DMS153 treated with DMSO at 0.1 percent for 48 hours (cell line): ENCODE data around the gene PAOX.
"Not testable (repeated sequence)": the region's sequence is repeated elsewhere in the genome, so short reads cannot be mapped to it uniquely, and the experiment has no call there.

Experiments used
- DNase-seq: peaks from one replicate; lab custom pipeline; 2025; ENCODE audit not compliant: unreplicated experiment; lab: John Stamatoyannopoulos, UW

PAOX gene

GRCh38 chr10:133362846-133363245, 16.2 kb upstream of the PAOX start:
- no peak for DNase-seq

GRCh38 chr10:133364645-133365431, 14.2 kb upstream of the PAOX start:
- peak; percentile 84 for DNase-seq

GRCh38 chr10:133365461-133366129, 13.5 kb upstream of the PAOX start:
- peak; percentile 59 for DNase-seq

DNA sequence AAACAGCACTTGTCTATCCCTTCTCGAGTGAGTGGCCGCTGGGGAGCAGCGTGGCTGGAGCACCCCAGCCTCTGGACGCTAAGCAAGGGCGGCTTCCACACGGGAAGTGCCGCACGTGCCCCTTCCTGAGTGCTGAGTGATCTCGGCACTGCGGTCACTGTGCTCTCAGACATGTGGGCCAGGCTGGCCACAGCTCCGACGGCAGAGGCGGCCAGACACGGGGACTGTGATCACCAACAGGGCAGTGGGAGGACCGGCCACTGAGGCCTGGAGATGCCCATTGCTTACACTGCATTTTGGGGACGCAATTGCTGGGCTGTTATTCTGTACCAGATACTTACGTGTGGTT, 13.0 kb upstream of the PAOX start:
- no peak for DNase-seq

DNA sequence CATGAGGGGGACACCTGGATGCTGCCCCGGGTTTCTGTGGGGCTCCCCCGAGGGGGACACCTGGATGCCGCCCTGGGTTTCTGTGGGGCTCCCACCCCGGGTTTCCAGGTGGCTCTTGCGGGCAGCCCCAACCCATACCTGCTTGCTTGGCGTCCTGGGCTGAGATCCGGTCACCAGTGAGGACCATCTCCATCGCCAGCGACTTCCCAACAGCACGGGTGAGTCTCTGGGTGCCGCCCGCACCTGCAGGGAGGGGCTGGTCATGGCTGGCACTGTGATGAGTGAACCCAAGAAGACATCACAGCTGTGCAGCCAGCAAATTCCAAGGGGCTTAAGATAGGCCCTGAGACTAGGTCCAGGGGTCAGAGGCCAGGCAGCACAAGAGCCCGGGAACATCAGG, 12.3 kb upstream of the PAOX start:
- no peak for DNase-seq

DNA sequence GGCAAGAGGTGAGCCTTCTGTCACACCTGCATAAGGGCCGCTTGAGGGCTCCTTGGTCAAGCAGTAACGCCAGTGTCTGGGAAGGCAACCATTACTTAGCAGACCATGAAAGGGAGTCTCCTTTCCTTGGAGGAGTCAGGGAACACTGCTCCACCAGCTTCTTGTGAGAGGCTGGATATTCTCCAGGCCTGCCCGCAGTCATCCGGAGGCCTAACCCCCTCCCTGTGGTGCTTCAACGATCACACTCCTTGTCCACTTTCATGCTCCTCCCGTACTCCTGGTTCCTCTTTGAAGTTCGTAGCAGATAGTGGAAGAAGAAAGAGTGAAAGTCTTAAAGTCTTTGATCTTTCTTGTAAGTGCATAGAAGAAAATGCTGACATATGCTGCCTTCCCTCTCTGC, 11.6 kb upstream of the PAOX start:
- not testable (repeated sequence) for DNase-seq

DNA sequence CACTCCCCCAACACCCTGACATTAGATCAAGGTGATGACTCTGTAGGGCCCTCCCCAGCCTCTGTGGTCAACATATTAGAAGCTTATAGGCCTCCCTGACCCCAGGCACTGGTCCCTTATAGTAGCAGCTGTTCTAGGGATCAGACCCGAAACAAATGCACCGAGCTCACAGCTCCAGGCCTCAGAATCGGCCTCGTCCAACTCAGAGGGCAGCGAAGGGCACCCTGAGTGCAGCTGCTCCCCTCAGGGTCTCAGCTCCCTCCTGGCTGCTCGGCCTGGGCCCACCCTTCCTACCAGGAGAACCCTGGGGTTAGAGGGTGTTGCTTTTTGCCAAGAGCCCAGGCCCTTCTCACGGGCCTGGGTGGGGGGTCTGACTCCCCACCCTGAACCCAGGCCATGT, 10.9 kb upstream of the PAOX start:
- no peak for DNase-seq

- DNase-seq: no peak
Measured at GRCh38 chr10:133370030-133370786, 8.9 kb upstream of the PAOX start.

DNA sequence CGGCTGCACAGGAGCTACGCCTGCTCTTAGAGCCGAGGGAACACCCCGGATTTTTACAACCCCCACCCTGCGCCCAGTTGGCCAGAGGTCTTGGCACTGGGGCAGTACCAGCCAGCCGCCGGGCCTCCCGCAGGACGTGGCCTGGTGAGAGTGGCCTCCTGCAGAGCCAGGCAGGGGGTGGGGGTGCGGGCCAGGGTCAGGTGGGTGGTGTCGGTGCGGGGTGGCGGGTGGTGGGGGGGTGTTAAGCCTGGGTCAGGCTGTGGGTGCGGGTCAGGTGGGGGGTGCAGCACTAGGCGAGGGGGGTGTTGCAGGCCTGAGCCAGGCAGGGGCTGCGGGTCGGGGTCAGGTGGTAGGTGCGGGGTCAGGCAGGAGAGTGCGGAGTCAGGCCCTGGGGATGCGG, 6.6 kb upstream of the PAOX start:
- no peak for DNase-seq

DNA sequence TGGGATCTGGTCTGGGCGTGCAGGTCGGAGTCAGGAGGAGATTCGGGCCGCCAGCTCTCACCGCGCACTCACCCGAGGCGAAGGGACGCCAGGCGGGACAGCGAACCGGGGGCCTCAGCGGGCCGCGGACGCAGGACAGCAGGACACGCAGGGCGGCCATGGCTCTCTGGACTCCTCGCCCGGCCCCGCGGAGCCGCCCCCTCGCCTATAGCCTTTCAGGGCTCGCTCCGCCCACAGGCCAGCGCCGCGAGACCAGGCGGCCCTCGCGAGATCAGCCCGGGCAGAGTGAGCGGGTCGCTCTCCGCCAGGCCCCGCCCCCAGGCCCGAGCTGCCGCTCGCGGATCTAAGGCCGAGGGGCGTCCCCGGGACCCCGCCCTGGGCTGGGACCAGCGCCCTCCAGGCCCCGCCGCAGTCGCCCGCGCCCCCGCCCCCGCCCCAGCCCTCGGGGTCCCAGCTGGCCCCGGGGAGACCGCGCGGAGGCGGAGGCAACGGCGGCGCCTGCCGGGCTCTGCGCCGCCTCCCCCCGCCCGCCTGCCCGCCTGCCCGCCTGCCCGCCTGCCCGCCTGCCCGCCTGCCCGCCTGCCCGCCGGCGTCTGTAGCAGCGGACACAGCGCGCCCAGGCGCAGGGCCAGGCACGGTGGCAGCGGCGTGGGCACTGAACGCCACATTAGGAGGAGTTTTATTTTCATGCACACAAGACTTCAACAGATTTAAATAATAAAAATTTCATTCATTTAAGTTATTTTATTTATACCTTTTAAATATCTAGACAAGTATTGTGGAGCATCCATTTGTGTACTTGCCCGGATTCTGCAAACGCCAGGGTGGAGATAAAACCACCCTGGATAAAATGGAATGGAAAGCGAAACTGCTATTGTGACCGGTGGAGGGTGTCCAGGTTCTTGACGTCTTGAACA, 5.6 kb upstream of the PAOX start, which contains the start of gene ECHS1:
TSS of gene ECHS1 (minus strand) at position 181 of the 917 bp plus-strand sequence. CDS start at position 160, 21 bp downstream.
- DNase-seq: peak; percentile 72

GRCh38 chr10:133375357-133376115, 3.5 kb upstream of the PAOX start:
- DNase-seq: no peak

GRCh38 chr10:133376183-133376582, 2.9 kb upstream of the PAOX start:
- not testable (repeated sequence) for DNase-seq

DNA sequence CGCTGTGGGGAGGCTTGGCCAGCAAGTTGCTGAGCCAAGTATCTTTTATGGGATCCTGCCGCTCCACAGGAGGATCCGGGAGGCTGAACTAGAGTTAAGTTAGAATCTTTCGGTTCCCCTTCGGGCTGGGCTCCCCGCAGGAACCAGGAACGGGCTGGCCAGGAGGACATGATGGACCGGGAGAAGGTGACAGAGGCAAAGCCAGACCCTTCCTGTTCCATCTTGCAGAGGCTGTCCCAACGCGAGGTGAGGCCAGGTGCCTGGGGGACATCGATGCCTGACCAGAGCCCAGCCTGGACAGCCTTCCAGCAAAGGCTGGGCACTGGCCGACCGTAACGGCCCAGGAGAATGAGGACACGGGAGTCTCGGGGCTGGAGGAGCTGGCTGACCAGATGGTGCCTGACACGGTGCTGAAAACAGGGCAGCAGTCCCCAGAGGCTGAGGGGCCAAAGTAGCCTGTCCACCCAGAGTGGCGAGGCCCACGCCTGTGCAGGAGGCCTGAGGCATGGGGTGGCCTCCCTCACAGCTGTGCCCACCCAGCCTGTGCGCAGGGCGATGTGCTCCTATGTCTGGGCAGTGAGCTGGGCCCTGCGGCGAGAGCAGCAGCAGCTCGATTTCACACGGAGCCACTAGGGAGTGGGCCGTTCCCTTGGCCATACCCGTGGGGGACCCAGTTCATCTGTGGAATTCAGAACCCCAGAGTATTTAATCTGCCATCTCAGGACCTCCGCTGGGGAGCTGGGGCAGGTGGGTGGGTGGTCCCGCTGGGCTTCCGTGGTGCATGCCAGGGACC, 1.8 kb upstream of the PAOX start:
- DNase-seq: no peak

GRCh38 chr10:133377818-133378250, 1.2 kb upstream of the PAOX start:
- no peak for DNase-seq

DNA sequence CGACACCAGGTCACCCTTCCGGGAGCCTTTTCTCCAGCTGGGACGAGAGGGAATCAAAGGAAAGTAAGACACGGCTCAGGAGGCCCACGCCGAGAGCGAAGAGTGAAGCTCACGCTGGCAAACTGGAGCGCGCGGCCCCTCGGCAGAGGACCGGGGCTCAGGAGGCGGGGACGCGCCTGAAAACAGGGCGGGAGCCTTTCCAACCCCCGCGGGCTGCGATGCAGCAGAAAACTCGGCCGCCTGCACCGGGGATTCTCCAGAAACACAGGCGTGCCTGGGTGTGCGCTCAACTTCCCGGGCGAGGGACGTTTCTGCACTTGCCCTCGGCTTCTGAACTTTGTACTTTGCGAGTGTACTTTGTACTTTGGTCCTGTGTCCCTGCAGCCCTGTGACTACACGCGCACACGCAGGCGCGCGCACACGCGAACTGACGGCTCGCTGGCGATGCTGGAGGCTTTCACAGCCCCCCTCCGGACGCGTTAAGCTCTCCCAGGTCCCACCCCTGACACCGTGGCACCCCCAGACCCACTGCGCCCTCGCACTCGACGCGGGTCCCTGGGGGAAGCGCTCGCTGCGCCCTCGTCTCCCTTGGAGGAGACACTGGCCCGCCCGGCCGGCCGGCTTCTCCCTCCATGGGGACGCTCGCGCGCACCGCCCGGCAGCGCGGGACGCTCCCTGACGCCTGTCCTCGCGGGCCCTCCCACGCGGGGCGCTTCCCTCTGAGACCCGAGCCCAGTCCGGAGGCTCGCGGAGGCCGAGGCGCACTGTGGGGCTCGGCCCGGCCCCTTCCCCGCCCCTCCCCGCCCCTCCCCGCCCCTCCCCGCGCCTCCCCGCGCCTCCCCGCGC, 588 bp upstream of the PAOX start:
- no peak for DNase-seq

DNA sequence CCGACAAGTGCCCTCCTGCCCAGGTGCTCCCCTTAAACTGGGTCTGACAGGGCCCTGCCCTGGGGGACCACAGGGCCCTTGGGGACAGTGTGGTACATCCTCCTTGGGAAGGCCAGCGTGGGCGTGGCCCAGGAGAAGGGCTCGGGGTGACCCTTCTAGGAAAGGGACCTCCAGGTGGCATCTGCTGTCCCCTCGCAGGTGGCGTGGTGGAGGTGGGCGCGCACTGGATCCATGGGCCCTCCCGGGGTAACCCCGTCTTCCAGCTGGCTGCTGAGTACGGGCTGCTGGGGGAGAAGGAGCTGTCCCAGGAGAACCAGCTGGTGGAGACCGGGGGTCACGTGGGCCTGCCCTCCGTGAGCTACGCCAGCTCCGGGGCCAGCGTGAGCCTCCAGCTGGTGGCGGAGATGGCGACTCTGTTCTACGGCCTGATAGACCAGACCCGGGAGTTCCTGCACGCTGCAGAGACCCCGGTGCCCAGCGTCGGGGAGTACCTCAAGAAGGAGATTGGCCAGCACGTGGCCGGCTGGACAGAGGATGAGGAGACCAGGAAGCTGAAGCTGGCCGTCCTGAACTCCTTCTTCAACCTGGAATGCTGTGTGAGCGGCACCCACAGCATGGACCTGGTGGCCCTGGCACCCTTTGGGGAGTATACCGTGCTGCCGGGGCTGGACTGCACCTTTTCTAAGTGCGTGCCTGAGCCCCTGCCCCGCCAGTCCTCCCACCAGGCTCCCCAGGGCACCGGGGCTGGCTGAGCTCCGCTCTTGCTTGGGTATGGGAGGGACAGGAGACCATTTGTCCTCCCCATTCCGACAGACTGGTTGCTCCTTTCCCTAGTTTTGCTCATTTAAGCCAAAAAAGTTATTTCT, 972 bp downstream of the PAOX start:
- no peak for DNase-seq

DNA sequence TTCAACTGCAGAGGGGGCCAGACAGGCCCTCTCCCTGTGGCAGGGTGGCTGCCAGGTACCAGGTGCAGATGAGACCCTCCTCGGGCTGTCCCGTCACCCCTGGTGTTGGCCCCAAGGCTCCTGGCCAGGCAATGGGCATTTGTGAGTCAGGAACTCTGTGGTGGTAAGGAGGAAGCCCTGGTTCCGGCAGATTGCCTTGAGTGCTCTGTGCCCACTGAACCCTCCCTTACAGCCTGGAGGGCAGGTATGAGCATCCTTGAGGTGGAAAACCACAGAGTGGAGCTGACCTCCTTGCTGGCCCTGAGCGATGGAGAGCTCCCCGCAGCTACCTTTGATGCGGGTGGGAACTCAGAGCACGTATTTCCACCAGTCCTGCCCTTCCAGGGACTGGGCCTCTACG, 2.0 kb downstream of the PAOX start:
- DNase-seq: no peak
